K562 (cell line): Measurements from ENCODE around the gene TENT4B. TPM values are rescaled to one million over a fixed set of nuclear protein-coding genes. Genes with fewer than 3 reads are reported as not detected.
A peak's percentile ranks its signal among the peaks of the same experiment; 100 is the strongest.

ENCODE experiments used
- BCL6 ChIP-seq: fragments of 250-450 bp; sonication (Bioruptor Pico); IDR thresholded peaks from 2 replicates; pipeline ENCODE4 v1.4.0; 2020
- CBFA2T3 ChIP-seq: fragments of 450-650 bp; IDR thresholded peaks from 2 replicates; pipeline ENCODE4 v1.6.1; 2017
- CCNT2 ChIP-seq: IDR thresholded peaks from 2 replicates; pipeline ENCODE4 v1.6.1; 2011; ENCODE audit warnings: borderline replicate concordance, low read depth, mild to moderate bottlenecking, moderate library complexity, mixed read lengths, low read length; ENCODE audit not compliant: insufficient read length; ENCODE audit errors: extremely low read depth
- DNMT1 ChIP-seq: fragments of 450-650 bp; IDR thresholded peaks from 2 replicates; pipeline ENCODE4 v1.6.1; 2016; ENCODE audit warnings: antibody characterized with exemption, mild to moderate bottlenecking
- ILK ChIP-seq: fragments of 450-650 bp; IDR thresholded peaks from 2 replicates; pipeline ENCODE4 v1.6.1; 2016; ENCODE audit warnings: missing genetic modification characterization, low read depth, mild to moderate bottlenecking, missing compliant biosample characterization, moderate library complexity, borderline replicate concordance
- KDM5B ChIP-seq: fragments of 200-600 bp; sonication (generic); IDR thresholded peaks from 2 replicates; pipeline ENCODE4 v1.6.1; 2012; ENCODE audit warnings: low read depth, mild to moderate bottlenecking, moderate library complexity, low read length, control low read depth, inconsistent platforms; ENCODE audit not compliant: insufficient replicate concordance
- NCOA4 ChIP-seq: fragments of 450-650 bp; IDR thresholded peaks from 2 replicates; pipeline ENCODE4 v1.6.1; 2018; ENCODE audit warnings: mild to moderate bottlenecking; ENCODE audit not compliant: partially characterized antibody
- NFYB ChIP-seq: IDR thresholded peaks from 2 replicates; pipeline ENCODE4 v1.6.1; 2011; ENCODE audit warnings: mild to moderate bottlenecking, moderate library complexity; ENCODE audit not compliant: insufficient read length; ENCODE audit errors: extremely low read depth
- NR2F6 ChIP-seq: fragments of 450-650 bp; formaldehyde crosslinking; IDR thresholded peaks from 2 replicates; pipeline ENCODE4 v1.4.0; 2020; ENCODE audit warnings: mild to moderate bottlenecking
- NRF1 ChIP-seq, 2 experiments: fragments of 450-650 bp; IDR thresholded peaks in 1 of 2; conservative IDR thresholded peaks in 1 of 2; 2 replicates each; pipeline ENCODE4 v1.6.1; 2014; ENCODE audit warnings: mild to moderate bottlenecking in 2 of 2
- TCFL5 ChIP-seq: fragments of 250-450 bp; sonication (Bioruptor Pico); conservative IDR thresholded peaks from 2 replicates; pipeline ENCODE4 v1.6.1; 2021; ENCODE audit warnings: mild to moderate bottlenecking, moderate library complexity, matching md5 sums
- ZNF197 ChIP-seq: fragments of 200-800 bp; sonication (Bioruptor generic); IDR thresholded peaks from 2 replicates; pipeline ENCODE4 v1.6.1; 2016; ENCODE audit warnings: low read depth, missing genetic modification characterization, missing compliant biosample characterization
- ZNF384 ChIP-seq: IDR thresholded peaks from 2 replicates; pipeline ENCODE4 v1.6.1; 2012; ENCODE audit warnings: low read depth, low read length, improper control_type of control experiment
- polyA plus RNA-seq, 8 experiments: library from polyadenylated mRNA; depleted of rRNA in 4 of 8; stranded (reverse) in 5 of 8; unstranded in 3 of 8; fragments of >200 nt; fragmentation: Nextera tagmentation in 2 of 8; fragmentation: Illumina TruSeq in 1 of 8; extraction: Ambion mirVana in 2 of 8; extraction: Trizol in 1 of 8; gene quantifications; 2 replicates each; pipeline versions ENCODE4 v1.2.1 to v1.2.3, GENCODE V29; 2011 to 2014; ENCODE audit warnings: inconsistent platforms in 1 of 8, missing spikeins in 1 of 8
- total RNA-seq, 7 experiments: library from RNA; depleted of rRNA in 6 of 7; stranded (reverse); fragments of >200 nt in 6 of 7; fragmentation: Illumina TruSeq in 2 of 7; extraction: Trizol in 2 of 7; gene quantifications; 2 replicates each; pipeline versions ENCODE4 v1.2.1 to v1.2.3, GENCODE V29; 2011 to 2021; ENCODE audit warnings: low replicate concordance in 1 of 7
- TF ChIP-seq, protein P1 (sequence below): sonication (generic); formaldehyde crosslinking; IDR thresholded peaks from 2 replicates; pipeline ENCODE4 v1.8.0; 2023; ENCODE audit warnings: missing genetic modification reagents, mild to moderate bottlenecking, borderline replicate concordance
- TF ChIP-seq, protein P2 (sequence below): sonication (generic); formaldehyde crosslinking; IDR thresholded peaks from 2 replicates; pipeline ENCODE4 v1.8.0; 2023; ENCODE audit warnings: mild to moderate bottlenecking, missing genetic modification reagents
- TF ChIP-seq, protein P3 (sequence below): sonication (generic); formaldehyde crosslinking; IDR thresholded peaks from 2 replicates; pipeline ENCODE4 v1.9.0; 2022; ENCODE audit warnings: mild to moderate bottlenecking, missing genetic modification reagents
- TF ChIP-seq, protein P4 (sequence below): sonication (generic); formaldehyde crosslinking; IDR thresholded peaks from 2 replicates; pipeline ENCODE4 v1.9.0; 2022; ENCODE audit warnings: mild to moderate bottlenecking, missing genetic modification reagents
- TF ChIP-seq, protein P5 (sequence below): fragments of 250-450 bp; sonication (Bioruptor Pico); IDR thresholded peaks from 2 replicates; pipeline ENCODE4 v1.5.1; 2021; ENCODE audit warnings: mild to moderate bottlenecking

The TENT4B gene
- total and polyA plus RNA-seq, 9 of the 15 experiments (the other 6 are each of a cell fraction or from before 2014, with no cell fraction given): 5.2 to 8.4 (median 7.0) TPM

DNA sequence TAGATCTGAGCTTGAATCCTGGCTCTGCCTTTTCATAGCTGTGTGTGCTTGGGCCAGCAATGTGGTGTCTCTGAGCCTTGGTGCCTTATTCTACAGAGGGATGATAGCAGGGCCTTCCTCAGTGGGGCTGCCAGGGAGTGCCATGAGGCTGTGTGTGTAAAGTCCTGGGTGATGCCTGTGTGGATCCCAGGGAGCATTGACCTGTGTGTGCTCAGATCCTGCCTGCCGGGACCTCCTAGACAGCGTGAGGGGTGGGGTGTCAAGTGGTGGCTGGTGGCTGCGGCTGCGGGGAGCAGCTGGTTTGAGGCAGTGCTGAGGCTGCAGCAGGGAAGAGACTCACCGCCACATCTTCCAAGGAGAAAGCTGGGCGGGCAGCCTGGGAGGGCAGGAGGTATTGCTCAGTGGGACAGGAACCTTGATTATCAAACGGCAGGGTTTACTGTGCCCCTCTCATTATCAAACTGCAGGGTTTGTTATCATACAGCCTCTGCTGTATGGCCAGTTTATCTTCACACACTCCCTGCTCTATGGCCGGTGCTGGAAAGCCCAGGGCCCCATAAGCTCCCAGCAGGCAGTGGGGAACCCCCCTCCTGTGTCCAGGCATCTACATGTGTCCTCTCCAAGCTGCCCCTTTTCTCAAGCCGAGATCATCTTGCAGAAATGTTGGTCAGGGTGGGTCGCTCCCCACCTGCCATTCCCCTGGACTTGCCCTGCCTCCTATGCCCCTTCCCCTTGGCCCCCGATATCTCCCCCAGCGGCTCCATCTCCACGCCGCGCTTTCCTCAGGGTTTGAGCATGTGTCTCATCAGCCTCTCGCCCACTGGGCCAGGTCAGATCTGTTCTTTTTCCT lies 110.2 kb downstream of the TENT4B start (continued):
- TF ChIP-seq, protein P1, sequence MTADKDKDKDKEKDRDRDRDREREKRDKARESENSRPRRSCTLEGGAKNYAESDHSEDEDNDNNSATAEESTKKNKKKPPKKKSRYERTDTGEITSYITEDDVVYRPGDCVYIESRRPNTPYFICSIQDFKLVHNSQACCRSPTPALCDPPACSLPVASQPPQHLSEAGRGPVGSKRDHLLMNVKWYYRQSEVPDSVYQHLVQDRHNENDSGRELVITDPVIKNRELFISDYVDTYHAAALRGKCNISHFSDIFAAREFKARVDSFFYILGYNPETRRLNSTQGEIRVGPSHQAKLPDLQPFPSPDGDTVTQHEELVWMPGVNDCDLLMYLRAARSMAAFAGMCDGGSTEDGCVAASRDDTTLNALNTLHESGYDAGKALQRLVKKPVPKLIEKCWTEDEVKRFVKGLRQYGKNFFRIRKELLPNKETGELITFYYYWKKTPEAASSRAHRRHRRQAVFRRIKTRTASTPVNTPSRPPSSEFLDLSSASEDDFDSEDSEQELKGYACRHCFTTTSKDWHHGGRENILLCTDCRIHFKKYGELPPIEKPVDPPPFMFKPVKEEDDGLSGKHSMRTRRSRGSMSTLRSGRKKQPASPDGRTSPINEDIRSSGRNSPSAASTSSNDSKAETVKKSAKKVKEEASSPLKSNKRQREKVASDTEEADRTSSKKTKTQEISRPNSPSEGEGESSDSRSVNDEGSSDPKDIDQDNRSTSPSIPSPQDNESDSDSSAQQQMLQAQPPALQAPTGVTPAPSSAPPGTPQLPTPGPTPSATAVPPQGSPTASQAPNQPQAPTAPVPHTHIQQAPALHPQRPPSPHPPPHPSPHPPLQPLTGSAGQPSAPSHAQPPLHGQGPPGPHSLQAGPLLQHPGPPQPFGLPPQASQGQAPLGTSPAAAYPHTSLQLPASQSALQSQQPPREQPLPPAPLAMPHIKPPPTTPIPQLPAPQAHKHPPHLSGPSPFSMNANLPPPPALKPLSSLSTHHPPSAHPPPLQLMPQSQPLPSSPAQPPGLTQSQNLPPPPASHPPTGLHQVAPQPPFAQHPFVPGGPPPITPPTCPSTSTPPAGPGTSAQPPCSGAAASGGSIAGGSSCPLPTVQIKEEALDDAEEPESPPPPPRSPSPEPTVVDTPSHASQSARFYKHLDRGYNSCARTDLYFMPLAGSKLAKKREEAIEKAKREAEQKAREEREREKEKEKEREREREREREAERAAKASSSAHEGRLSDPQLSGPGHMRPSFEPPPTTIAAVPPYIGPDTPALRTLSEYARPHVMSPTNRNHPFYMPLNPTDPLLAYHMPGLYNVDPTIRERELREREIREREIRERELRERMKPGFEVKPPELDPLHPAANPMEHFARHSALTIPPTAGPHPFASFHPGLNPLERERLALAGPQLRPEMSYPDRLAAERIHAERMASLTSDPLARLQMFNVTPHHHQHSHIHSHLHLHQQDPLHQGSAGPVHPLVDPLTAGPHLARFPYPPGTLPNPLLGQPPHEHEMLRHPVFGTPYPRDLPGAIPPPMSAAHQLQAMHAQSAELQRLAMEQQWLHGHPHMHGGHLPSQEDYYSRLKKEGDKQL: no peak
- TF ChIP-seq NRF1 (conservative IDR thresholded peaks at IDR 0.05 in 1 of 2, IDR thresholded peaks at IDR 0.05 in 1 of 2): peak; percentile 16 to 23; a peak in 2 of 4 replicates
- no peak for TF ChIP-seq NCOA4
- no peak for TF ChIP-seq KDM5B
- TF ChIP-seq ZNF197: no peak
- TF ChIP-seq BCL6 (CRISPR knock-in tag): no peak
- no peak for TF ChIP-seq TCFL5 (CRISPR knock-in tag)
- TF ChIP-seq CCNT2: peak; percentile 59
- no peak for TF ChIP-seq ZNF384
- peak; percentile 96 for TF ChIP-seq CBFA2T3
- TF ChIP-seq DNMT1: no peak
- TF ChIP-seq, protein P2, sequence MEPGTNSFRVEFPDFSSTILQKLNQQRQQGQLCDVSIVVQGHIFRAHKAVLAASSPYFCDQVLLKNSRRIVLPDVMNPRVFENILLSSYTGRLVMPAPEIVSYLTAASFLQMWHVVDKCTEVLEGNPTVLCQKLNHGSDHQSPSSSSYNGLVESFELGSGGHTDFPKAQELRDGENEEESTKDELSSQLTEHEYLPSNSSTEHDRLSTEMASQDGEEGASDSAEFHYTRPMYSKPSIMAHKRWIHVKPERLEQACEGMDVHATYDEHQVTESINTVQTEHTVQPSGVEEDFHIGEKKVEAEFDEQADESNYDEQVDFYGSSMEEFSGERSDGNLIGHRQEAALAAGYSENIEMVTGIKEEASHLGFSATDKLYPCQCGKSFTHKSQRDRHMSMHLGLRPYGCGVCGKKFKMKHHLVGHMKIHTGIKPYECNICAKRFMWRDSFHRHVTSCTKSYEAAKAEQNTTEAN: no peak
- TF ChIP-seq NFYB: no peak
- TF ChIP-seq, protein P3, sequence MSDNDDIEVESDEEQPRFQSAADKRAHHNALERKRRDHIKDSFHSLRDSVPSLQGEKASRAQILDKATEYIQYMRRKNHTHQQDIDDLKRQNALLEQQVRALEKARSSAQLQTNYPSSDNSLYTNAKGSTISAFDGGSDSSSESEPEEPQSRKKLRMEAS: peak; percentile 39; the same call in 1 of the 2 replicates
- no peak for TF ChIP-seq NR2F6 (CRISPR knock-in tag)
- TF ChIP-seq ILK (tag): no peak
- TF ChIP-seq, protein P4, sequence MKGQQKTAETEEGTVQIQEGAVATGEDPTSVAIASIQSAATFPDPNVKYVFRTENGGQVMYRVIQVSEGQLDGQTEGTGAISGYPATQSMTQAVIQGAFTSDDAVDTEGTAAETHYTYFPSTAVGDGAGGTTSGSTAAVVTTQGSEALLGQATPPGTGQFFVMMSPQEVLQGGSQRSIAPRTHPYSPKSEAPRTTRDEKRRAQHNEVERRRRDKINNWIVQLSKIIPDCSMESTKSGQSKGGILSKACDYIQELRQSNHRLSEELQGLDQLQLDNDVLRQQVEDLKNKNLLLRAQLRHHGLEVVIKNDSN (CRISPR knock-in tag): no peak
- TF ChIP-seq, protein P5, sequence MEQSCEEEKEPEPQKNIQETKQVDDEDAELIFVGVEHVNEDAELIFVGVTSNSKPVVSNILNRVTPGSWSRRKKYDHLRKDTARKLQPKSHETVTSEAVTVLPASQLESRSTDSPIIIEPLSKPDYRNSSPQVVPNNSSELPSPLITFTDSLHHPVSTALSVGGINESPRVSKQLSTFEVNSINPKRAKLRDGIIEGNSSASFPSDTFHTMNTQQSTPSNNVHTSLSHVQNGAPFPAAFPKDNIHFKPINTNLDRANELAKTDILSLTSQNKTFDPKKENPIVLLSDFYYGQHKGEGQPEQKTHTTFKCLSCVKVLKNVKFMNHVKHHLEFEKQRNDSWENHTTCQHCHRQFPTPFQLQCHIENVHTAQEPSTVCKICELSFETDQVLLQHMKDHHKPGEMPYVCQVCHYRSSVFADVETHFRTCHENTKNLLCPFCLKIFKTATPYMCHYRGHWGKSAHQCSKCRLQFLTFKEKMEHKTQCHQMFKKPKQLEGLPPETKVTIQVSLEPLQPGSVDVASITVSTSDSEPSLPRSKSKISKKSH (CRISPR knock-in tag): no peak
